Measurements from ENCODE around the gene OR2V1. TPM values are rescaled to one million over a fixed set of nuclear protein-coding genes. Genes with fewer than 3 reads are reported as not detected.

OR2V1 gene
- total and polyA plus RNA-seq, 2 of the 13 experiments (the other 11 are each of a cell fraction or from before 2014, with no cell fraction given) = not detected

DNA sequence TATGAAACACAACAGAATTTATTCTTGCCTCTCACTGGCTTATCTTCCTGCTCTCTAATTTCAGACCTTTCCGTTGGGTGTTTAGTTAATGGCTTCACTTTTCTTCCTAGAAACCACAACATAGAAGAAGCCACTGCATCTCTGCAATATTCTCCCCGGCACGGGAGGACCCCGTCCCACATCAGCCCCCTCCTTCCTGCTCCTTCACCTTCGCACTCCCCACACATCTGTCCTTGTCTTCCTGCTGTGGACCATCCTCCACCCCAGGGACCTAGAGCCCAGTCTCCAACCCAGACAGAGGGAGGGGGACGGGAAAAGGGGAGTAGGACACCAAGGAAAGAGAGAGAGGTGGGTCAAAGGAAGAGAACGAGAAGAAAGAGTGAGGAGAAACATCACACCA lies 1.4 kb downstream of the OR2V1 start:
- no peak for ATAC-seq
- Histone ChIP-seq H4K20me1 (ENCODE audit: insufficient read depth, low read length) (no peaks in the 10 kb centered on the region), H2AFZ (ENCODE audit: low read length) (no peak overlapping the region), H3K36me3 (replicated peaks in 1 of 2; ENCODE audit: control insufficient read depth in 1 of 2, insufficient read depth in 2 of 2, low read length in 2 of 2) (no peaks in the 10 kb centered on the region), H3K4me2 (ENCODE audit: low read depth, low read length) (no peak overlapping the region), H3K4me3 (replicated peaks in 1 of 3; ENCODE audit: insufficient read depth in 1 of 3, low read depth in 2 of 3, low read length in 3 of 3) (no peak overlapping the region), H3K27me3 (ENCODE audit: control insufficient read depth in 1 of 2, insufficient read depth in 2 of 2, low read length in 2 of 2) (peaks cover 13 to 72% of the 10 kb centered on the region in 2 experiments; a peak in 4 of 5 replicates), H3K9me3 (ENCODE audit: low read length) (no peaks in the 10 kb centered on the region), H3K27ac (ENCODE audit: extremely low read length, insufficient read depth, low read length) (no peak overlapping the region), H3K4me1 (ENCODE audit: insufficient read depth, low read length) (no peaks in the 10 kb centered on the region), H3K9ac (ENCODE audit: insufficient read depth, low read depth, low read length) (no peak overlapping the region), H3K79me2 (ENCODE audit: insufficient read depth, low read length) (no peaks in the 10 kb centered on the region)
- intact Hi-C loops (cut with micrococcal nuclease; ENCODE audit: unreplicated experiment) (no loop called here), in situ Hi-C loops (cut with HindIII; ENCODE audit: extremely low pct_ligation_motif_present, low pct_unique_long_range_greater_than_20kb) (no loop called here)
- WGBS (ENCODE audit: low lambda C conversion rate) = 3% methylated on average over 7 of the region's 7 CpGs
- CTCF ChIA-PET (ENCODE audit: low intra/inter-chr PET ratio, low total read pairs) = no interaction called here
- TF ChIP-seq SRF (IDR thresholded peaks at IDR 0.05; ENCODE audit: low read depth, low read length) (no peak), PRMT3 (CRISPR knock-in tag; IDR thresholded peaks at IDR 0.05; ENCODE audit: borderline replicate concordance, low read depth) (no peak)
- no peak for DNase-seq (ENCODE audit: low spot score)
- POLR2A ChIA-PET = no interaction called here
- no TSS peak for BruUV-seq (replicated peaks)
- no peak for FAIRE-seq

DNA sequence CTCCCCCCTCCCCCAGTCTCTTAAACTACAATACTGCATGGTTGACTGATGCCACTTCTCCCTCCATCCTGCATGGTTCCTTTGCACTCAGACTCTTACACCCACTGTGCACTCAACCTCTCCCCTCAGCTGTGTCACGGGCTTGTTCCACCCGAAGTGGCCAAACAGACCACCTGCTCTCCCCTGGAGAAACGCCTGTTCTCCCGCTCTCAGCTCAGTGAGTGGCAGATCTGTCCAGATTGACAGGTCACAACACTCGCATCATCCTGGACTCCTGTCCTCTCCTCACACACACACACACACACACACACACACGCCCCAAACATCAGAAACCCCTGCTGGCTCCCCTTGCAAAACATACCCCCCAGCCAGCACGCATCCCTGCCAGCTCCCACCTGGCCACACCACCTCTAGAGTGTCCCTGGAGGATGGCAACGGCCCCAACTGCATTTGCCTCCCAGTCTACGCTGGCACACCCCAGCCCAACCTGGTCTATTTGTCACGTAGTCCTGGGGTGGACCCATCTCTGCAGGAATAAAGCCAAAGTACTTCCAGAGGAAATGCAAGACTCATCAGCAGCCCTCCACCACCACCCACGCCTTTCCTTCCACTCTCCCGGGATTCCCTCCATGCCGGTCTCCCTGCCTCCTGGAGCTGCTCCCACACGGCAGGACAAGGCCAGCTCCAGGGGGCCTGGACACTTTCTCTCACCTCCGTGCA lies 2.9 kb downstream of the OR2V1 start:
- DNase-seq (ENCODE audit: low spot score) = no peak
- Histone ChIP-seq H4K20me1 (ENCODE audit: insufficient read depth, low read length) (no peaks in the 10 kb centered on the region), H2AFZ (ENCODE audit: low read length) (no peak overlapping the region), H3K27me3 (ENCODE audit: control insufficient read depth in 1 of 2, insufficient read depth in 2 of 2, low read length in 2 of 2) (peaks cover 13 to 61% of the 10 kb centered on the region in 2 experiments; a peak in 4 of 5 replicates), H3K4me2 (ENCODE audit: low read depth, low read length) (no peak overlapping the region), H3K79me2 (ENCODE audit: insufficient read depth, low read length) (no peaks in the 10 kb centered on the region), H3K27ac (ENCODE audit: extremely low read length, insufficient read depth, low read length) (no peak overlapping the region), H3K4me3 (replicated peaks in 1 of 3; ENCODE audit: insufficient read depth in 1 of 3, low read depth in 2 of 3, low read length in 3 of 3) (no peak overlapping the region), H3K9ac (ENCODE audit: insufficient read depth, low read depth, low read length) (no peak overlapping the region), H3K36me3 (replicated peaks in 1 of 2; ENCODE audit: control insufficient read depth in 1 of 2, insufficient read depth in 2 of 2, low read length in 2 of 2) (no peaks in the 10 kb centered on the region), H3K4me1 (ENCODE audit: insufficient read depth, low read length) (no peaks in the 10 kb centered on the region), H3K9me3 (ENCODE audit: low read length) (no peaks in the 10 kb centered on the region)
- ChIA-PET POLR2A (no interaction called here), CTCF (ENCODE audit: low intra/inter-chr PET ratio, low total read pairs) (no interaction called here)
- no peak; the same call in 2 of the 3 replicates for ATAC-seq
- no peak for FAIRE-seq
- TF ChIP-seq, protein P1, sequence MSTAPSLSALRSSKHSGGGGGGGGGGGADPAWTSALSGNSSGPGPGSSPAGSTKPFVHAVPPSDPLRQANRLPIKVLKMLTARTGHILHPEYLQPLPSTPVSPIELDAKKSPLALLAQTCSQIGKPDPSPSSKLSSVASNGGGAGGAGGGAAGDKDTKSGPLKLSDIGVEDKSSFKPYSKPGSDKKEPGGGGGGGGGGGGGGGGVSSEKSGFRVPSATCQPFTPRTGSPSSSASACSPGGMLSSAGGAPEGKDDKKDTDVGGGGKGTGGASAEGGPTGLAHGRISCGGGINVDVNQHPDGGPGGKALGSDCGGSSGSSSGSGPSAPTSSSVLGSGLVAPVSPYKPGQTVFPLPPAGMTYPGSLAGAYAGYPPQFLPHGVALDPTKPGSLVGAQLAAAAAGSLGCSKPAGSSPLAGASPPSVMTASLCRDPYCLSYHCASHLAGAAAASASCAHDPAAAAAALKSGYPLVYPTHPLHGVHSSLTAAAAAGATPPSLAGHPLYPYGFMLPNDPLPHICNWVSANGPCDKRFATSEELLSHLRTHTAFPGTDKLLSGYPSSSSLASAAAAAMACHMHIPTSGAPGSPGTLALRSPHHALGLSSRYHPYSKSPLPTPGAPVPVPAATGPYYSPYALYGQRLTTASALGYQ (CRISPR knock-in tag; IDR thresholded peaks at IDR 0.05) = no peak
- no peak for TF ChIP-seq ZNF367 (CRISPR knock-in tag; IDR thresholded peaks at IDR 0.05; ENCODE audit: borderline replicate concordance)
- TF ChIP-seq, protein P2, sequence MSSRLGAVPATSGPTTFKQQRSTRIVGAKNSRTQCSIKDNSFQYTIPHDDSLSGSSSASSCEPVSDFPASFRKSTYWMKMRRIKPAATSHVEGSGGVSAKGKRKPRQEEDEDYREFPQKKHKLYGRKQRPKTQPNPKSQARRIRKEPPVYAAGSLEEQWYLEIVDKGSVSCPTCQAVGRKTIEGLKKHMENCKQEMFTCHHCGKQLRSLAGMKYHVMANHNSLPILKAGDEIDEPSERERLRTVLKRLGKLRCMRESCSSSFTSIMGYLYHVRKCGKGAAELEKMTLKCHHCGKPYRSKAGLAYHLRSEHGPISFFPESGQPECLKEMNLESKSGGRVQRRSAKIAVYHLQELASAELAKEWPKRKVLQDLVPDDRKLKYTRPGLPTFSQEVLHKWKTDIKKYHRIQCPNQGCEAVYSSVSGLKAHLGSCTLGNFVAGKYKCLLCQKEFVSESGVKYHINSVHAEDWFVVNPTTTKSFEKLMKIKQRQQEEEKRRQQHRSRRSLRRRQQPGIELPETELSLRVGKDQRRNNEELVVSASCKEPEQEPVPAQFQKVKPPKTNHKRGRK (CRISPR knock-in tag; IDR thresholded peaks at IDR 0.05) = no peak
- intact Hi-C loops (cut with micrococcal nuclease; ENCODE audit: unreplicated experiment) = no loop called here
- WGBS (ENCODE audit: low lambda C conversion rate) = 10% methylated on average over 15 of the region's 15 CpGs
- BruUV-seq (replicated peaks) = no TSS peak
- in situ Hi-C loops (cut with HindIII; ENCODE audit: extremely low pct_ligation_motif_present, low pct_unique_long_range_greater_than_20kb) = no loop called here
